ENCODE measurements around the gene SEMA6C.
A peak's percentile ranks its signal among the peaks of the same experiment; 100 is the strongest.

SEMA6C gene

GRCh38 chr1:151145304-151146071 lies 943 bp downstream of the SEMA6C start:
- H3K4me3 ChIP-seq (ENCODE audit: control insufficient read depth, low read depth, low read length), result peak overlapping the region; percentile 66
- no peak for TF ChIP-seq CTCF (conservative IDR thresholded peaks at IDR 0.05; ENCODE audit: control insufficient read depth, insufficient read depth, low read depth, low read length)
- peak; percentile 11 for DNase-seq (ENCODE audit: low read depth)

- no peak for DNase-seq (ENCODE audit: low read depth)
- TF ChIP-seq CTCF (conservative IDR thresholded peaks at IDR 0.05; ENCODE audit: control insufficient read depth, insufficient read depth, low read depth, low read length), result no peak
- no peak overlapping the region for H3K4me3 ChIP-seq (ENCODE audit: control insufficient read depth, low read depth, low read length)
These were observed 1.7 kb downstream of the SEMA6C start for GRCh38 chr1:151144474-151145303.

- TF ChIP-seq CTCF (conservative IDR thresholded peaks at IDR 0.05; ENCODE audit: control insufficient read depth, insufficient read depth, low read depth, low read length), result no peak
- DNase-seq (ENCODE audit: low read depth), result no peak
- no peak overlapping the region for H3K4me3 ChIP-seq (ENCODE audit: control insufficient read depth, low read depth, low read length)
These were observed 2.4 kb downstream of the SEMA6C start for GRCh38 chr1:151143986-151144385.

GRCh38 chr1:151143057-151143435 lies 3.4 kb downstream of the SEMA6C start:
- no peak overlapping the region for H3K4me3 ChIP-seq (ENCODE audit: control insufficient read depth, low read depth, low read length)
- no peak for DNase-seq (ENCODE audit: low read depth)
- TF ChIP-seq CTCF (conservative IDR thresholded peaks at IDR 0.05; ENCODE audit: control insufficient read depth, insufficient read depth, low read depth, low read length), result no peak

GRCh38 chr1:151142411-151143056 lies 3.9 kb downstream of the SEMA6C start:
- no peak for TF ChIP-seq CTCF (conservative IDR thresholded peaks at IDR 0.05; ENCODE audit: control insufficient read depth, insufficient read depth, low read depth, low read length)
- H3K4me3 ChIP-seq (ENCODE audit: control insufficient read depth, low read depth, low read length), result no peak overlapping the region
- DNase-seq (ENCODE audit: low read depth), result no peak

- H3K4me3 ChIP-seq (ENCODE audit: control insufficient read depth, low read depth, low read length), result no peak overlapping the region
- DNase-seq (ENCODE audit: low read depth), result no peak
- TF ChIP-seq CTCF (conservative IDR thresholded peaks at IDR 0.05; ENCODE audit: control insufficient read depth, insufficient read depth, low read depth, low read length), result no peak
These were observed 8.6 kb downstream of the SEMA6C start for GRCh38 chr1:151137789-151138188.

All from fibroblast of mammary gland (primary cell).